ENCODE measurements around the gene TRO.

DNA sequence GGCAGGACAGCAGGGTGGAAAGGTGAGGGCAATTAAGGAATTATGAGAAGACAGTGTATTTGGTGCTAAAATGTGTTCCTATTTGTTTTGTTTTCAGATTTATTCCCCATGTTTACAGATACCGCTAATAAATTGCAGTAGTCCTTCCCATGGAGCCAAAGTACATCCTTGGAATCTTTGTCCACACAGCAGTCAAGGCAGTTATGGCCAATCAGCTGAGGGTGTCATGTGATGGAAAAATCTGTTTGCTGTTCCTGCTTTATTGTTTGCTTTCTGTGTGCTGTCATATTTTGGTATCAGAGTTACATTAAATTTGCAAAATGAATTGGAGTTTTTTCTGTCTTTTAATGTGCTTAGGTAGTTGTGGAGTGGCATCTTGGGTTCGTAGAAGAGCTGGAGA is 10.5 kb downstream of the TRO start:
- TF ChIP-seq, protein P1, sequence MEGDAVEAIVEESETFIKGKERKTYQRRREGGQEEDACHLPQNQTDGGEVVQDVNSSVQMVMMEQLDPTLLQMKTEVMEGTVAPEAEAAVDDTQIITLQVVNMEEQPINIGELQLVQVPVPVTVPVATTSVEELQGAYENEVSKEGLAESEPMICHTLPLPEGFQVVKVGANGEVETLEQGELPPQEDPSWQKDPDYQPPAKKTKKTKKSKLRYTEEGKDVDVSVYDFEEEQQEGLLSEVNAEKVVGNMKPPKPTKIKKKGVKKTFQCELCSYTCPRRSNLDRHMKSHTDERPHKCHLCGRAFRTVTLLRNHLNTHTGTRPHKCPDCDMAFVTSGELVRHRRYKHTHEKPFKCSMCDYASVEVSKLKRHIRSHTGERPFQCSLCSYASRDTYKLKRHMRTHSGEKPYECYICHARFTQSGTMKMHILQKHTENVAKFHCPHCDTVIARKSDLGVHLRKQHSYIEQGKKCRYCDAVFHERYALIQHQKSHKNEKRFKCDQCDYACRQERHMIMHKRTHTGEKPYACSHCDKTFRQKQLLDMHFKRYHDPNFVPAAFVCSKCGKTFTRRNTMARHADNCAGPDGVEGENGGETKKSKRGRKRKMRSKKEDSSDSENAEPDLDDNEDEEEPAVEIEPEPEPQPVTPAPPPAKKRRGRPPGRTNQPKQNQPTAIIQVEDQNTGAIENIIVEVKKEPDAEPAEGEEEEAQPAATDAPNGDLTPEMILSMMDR (IDR thresholded peaks at IDR 0.05; ENCODE audit: insufficient read depth, low read depth, low read length): no peak
- TF ChIP-seq EZH2 (IDR thresholded peaks at IDR 0.05; ENCODE audit: insufficient read depth, low read length): no peak
